ENCODE results near the gene FAM131C.
"Not testable (repeated sequence)": the region's sequence is repeated elsewhere in the genome, so short reads cannot be mapped to it uniquely, and the experiment has no call there.

The FAM131C gene

GRCh38 chr1:16073490-16074119, at the start of gene FAM131C:
TSS of gene FAM131C (minus strand) at chr1:16073651. CDS start at chr1:16073442, 209 bp downstream.
- no peak for DNase-seq

GRCh38 chr1:16122916-16123315, 49.5 kb upstream of the FAM131C start:
- DNase-seq: peak; percentile 8

- DNase-seq: no peak
Measured at GRCh38 chr1:16122350-16122881, 49.0 kb upstream of the FAM131C start.

GRCh38 chr1:16120940-16121410, 47.5 kb upstream of the FAM131C start:
- DNase-seq: no peak

- no peak for DNase-seq
Measured at GRCh38 chr1:16120407-16120806, 47.0 kb upstream of the FAM131C start.

- no peak for DNase-seq
Measured at GRCh38 chr1:16119926-16120325, 46.5 kb upstream of the FAM131C start.

- no peak for DNase-seq
Measured at GRCh38 chr1:16119504-16119903, 46.1 kb upstream of the FAM131C start.

GRCh38 chr1:16118706-16119105, 45.3 kb upstream of the FAM131C start:
- no peak for DNase-seq

GRCh38 chr1:16117936-16118335, 44.5 kb upstream of the FAM131C start:
- no peak for DNase-seq

GRCh38 chr1:16117369-16117768, 43.9 kb upstream of the FAM131C start:
- no peak for DNase-seq

GRCh38 chr1:16116625-16117024, 43.2 kb upstream of the FAM131C start:
- DNase-seq: no peak

- no peak for DNase-seq
Measured at GRCh38 chr1:16116002-16116401, 42.6 kb upstream of the FAM131C start.

- no peak for DNase-seq
Measured at GRCh38 chr1:16115468-16115983, 42.1 kb upstream of the FAM131C start.

GRCh38 chr1:16114527-16115467, 41.3 kb upstream of the FAM131C start:
- DNase-seq: no peak

- DNase-seq: no peak
Measured at GRCh38 chr1:16112596-16113555, 39.4 kb upstream of the FAM131C start.

GRCh38 chr1:16111771-16112595, 38.5 kb upstream of the FAM131C start:
- no peak for DNase-seq

GRCh38 chr1:16110884-16111283, 37.4 kb upstream of the FAM131C start:
- no peak for DNase-seq

GRCh38 chr1:16110456-16110855, 37.0 kb upstream of the FAM131C start:
- no peak for DNase-seq

GRCh38 chr1:16109571-16109970, 36.1 kb upstream of the FAM131C start:
- no peak for DNase-seq

GRCh38 chr1:16107039-16107438, 33.6 kb upstream of the FAM131C start:
- DNase-seq: not testable (repeated sequence)

- no peak for DNase-seq
Measured at GRCh38 chr1:16101623-16102022, 28.2 kb upstream of the FAM131C start.

Measured in SIG-M5 (cell line).